NT2/D1 (cell line): ENCODE data around the gene BCL10.

Experiments
- SUZ12 ChIP-seq: IDR thresholded peaks from 2 replicates; pipeline ENCODE4 v1.6.1; 2011; ENCODE audit not compliant: insufficient read length, insufficient read depth; ENCODE audit errors: extremely low read depth
- YY1 ChIP-seq: IDR thresholded peaks from 2 replicates; pipeline ENCODE4 v1.6.1; 2011; ENCODE audit not compliant: insufficient read length, insufficient read depth

- TF ChIP-seq YY1 = no peak
- TF ChIP-seq SUZ12 = no peak
Observed at GRCh38 chr1:85313888-85314696, 37.7 kb upstream of the BCL10 start.
